Breast epithelium (tissue), 3 donors: ENCODE measurements around the gene ANO2.

ENCODE experiments used
- POLR2A ChIP-seq: fragments of 450-650 bp; IDR thresholded peaks from one replicate; pipeline ENCODE4 v1.6.1; 2016; ENCODE audit warnings: antibody characterized with exemption, mild to moderate bottlenecking, moderate library complexity
- POLR2AphosphoS5 ChIP-seq, 3 donors: sonication (generic); formaldehyde crosslinking; IDR thresholded peaks; one replicate each; pipeline ENCODE4 v1.6.1; 2017; ENCODE audit warnings: antibody characterized with exemption in 3 of 3
- TF ChIP-seq, protein P1 (sequence below), 3 donors: fragments of 450-650 bp; IDR thresholded peaks; one replicate each; pipeline ENCODE4 v1.5.1; 2016 to 2017; ENCODE audit warnings: antibody characterized with exemption in 3 of 3, mild to moderate bottlenecking in 3 of 3, moderate library complexity in 3 of 3

DNA sequence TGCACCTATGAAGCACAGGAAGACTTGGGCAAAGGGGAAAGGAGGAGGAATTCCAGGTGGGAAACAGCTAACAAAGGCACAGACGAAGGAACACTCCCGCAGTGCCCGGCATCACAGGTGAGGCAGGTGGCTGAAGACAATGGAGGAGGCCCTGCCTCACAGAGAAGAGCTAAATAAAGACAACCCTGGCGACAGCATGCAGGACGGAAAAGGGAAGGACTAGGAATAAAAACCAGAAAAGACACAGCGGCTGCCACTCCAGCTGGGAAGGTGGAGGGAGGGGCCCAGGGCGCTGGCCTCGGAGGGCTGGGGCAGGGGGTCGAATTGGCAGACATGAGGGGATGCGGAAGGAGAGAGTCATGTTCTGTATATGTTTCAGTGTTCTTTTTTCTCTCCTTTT lies 43.0 kb upstream of the ANO2 start:
- TF ChIP-seq, protein P1, sequence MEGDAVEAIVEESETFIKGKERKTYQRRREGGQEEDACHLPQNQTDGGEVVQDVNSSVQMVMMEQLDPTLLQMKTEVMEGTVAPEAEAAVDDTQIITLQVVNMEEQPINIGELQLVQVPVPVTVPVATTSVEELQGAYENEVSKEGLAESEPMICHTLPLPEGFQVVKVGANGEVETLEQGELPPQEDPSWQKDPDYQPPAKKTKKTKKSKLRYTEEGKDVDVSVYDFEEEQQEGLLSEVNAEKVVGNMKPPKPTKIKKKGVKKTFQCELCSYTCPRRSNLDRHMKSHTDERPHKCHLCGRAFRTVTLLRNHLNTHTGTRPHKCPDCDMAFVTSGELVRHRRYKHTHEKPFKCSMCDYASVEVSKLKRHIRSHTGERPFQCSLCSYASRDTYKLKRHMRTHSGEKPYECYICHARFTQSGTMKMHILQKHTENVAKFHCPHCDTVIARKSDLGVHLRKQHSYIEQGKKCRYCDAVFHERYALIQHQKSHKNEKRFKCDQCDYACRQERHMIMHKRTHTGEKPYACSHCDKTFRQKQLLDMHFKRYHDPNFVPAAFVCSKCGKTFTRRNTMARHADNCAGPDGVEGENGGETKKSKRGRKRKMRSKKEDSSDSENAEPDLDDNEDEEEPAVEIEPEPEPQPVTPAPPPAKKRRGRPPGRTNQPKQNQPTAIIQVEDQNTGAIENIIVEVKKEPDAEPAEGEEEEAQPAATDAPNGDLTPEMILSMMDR (IDR thresholded peaks at IDR 0.05) = no peak
- TF ChIP-seq POLR2A (no peak), POLR2AphosphoS5 (IDR thresholded peaks at IDR 0.05) (no peak)
